Stimulated activated CD4-positive, alpha-beta T cell treated with anti-CD3 and anti-CD28 coated beads, Interleukin-12 subunit alpha, Interleukin-12 subunit beta, amount 100 ng/mL, for 24 hours (primary cell): ENCODE data around the gene USP3.
"Not testable (repeated sequence)": the region's sequence is repeated elsewhere in the genome, so short reads cannot be mapped to it uniquely, and the experiment has no call there.

Experiments used
- DNase-seq, 2 experiments: peaks; one replicate each; pipeline ENCODE4 v3.0.0-alpha.2; 2020; ENCODE audit warnings: low read depth in 2 of 2

The USP3 gene

GRCh38 chr15:63609448-63609847 lies 105.1 kb downstream of the USP3 start:
- no peak for DNase-seq

GRCh38 chr15:63610209-63610841 lies 105.9 kb downstream of the USP3 start:
- DNase-seq: peak; percentile 54 to 66

- DNase-seq: no peak
Observed at GRCh38 chr15:63611177-63611576, 106.8 kb downstream of the USP3 start.

GRCh38 chr15:63612300-63612699 lies 107.9 kb downstream of the USP3 start:
- DNase-seq: no peak

- no peak for DNase-seq
Observed at GRCh38 chr15:63615935-63616334, 111.5 kb downstream of the USP3 start.

GRCh38 chr15:63617147-63617546 lies 112.8 kb downstream of the USP3 start:
- DNase-seq: not testable (repeated sequence)

- not testable (repeated sequence) for DNase-seq
Observed at GRCh38 chr15:63617627-63618026, 113.2 kb downstream of the USP3 start.

- not testable (repeated sequence) for DNase-seq
Observed at GRCh38 chr15:63620760-63621159, 116.4 kb downstream of the USP3 start.

- DNase-seq: no peak
Observed at GRCh38 chr15:63623232-63623969, 119.0 kb downstream of the USP3 start.

GRCh38 chr15:63626955-63627354 lies 122.6 kb downstream of the USP3 start:
- no peak for DNase-seq

- no peak for DNase-seq
Observed at GRCh38 chr15:63628123-63628822, 123.9 kb downstream of the USP3 start.

- DNase-seq: no peak
Observed at GRCh38 chr15:63630036-63630751, 125.8 kb downstream of the USP3 start.

GRCh38 chr15:63633312-63633711 lies 128.9 kb downstream of the USP3 start:
- DNase-seq: no peak

- DNase-seq: no peak
Observed at GRCh38 chr15:63634154-63634553, 129.8 kb downstream of the USP3 start.

GRCh38 chr15:63636518-63637061 lies 132.2 kb downstream of the USP3 start:
- no peak for DNase-seq

GRCh38 chr15:63638839-63639238 lies 134.4 kb downstream of the USP3 start:
- no peak for DNase-seq

- DNase-seq: no peak
Observed at GRCh38 chr15:63640146-63640545, 135.8 kb downstream of the USP3 start.
